ENCODE measurements around the gene TOX3. TPM values are rescaled to one million over a fixed set of nuclear protein-coding genes. Genes with fewer than 3 reads are reported as not detected.

TOX3 gene
- total RNA-seq, 1 donor from 2014 or later: not detected

GRCh38 chr16:52538511-52538910, 8.4 kb downstream of the TOX3 start:
- intact Hi-C loops (cut with micrococcal nuclease): no loop called here

DNA sequence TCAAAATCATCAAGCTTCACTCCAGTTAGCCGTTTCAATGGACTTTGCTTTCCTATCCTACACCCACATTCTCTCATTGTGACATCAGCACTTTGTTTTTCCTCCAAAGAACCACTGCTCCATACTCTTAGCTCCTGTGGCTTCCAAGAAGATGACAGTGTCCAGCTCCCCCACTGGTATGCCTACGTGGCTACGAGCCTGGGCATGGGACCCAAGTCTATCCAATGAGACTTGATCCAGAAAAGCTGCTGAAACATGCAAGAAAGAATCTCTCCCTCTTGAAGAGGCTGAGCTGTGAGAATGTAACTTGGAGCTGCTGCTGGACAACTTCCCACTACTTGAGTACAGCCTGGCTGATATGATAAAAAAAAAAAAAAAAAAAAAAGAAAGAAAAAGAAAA, 9.4 kb downstream of the TOX3 start:
- intact Hi-C loops (cut with micrococcal nuclease): no loop called here

DNA sequence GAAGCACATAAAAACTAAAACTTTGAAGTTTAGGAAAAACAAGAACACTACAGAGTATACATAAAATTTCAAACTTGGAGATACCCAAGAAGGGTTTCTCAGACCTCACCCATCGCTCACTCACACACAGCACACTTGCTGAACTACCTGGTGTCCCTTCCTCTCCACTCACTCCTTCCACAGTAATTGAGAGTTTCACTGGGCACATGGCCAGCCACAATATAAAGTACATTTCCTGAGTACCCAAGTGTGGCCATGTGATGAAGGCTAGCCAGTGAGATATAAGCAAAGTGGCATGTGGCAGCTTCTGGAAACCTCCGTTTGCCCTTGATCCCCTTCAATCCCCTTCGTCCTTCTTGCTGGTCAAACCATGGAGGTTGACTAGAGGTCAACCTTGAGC, 11.9 kb downstream of the TOX3 start:
- intact Hi-C loops (cut with micrococcal nuclease): no loop called here

DNA sequence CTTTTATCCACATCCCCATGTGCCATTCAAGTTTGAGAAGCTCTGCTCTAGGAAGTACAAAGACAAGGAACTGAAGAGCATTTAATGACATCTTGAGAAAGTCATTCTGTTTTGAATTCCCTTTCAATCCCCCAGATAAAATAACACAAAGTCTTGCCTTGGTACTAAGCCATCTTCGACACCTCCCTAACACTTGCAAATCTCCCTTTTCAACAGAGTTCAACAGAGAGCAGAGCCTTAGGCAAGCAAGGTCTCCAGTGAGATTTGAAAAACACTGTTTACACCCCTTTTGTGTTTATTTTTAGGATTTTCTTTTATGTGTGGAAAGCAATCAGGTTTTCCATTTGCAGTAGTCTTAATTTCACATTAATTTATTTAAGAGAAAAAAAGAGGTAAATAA, 13.6 kb downstream of the TOX3 start:
- intact Hi-C loops (cut with micrococcal nuclease): no loop called here

GRCh38 chr16:52532384-52532783, 14.6 kb downstream of the TOX3 start:
- intact Hi-C loops (cut with micrococcal nuclease): no loop called here

DNA sequence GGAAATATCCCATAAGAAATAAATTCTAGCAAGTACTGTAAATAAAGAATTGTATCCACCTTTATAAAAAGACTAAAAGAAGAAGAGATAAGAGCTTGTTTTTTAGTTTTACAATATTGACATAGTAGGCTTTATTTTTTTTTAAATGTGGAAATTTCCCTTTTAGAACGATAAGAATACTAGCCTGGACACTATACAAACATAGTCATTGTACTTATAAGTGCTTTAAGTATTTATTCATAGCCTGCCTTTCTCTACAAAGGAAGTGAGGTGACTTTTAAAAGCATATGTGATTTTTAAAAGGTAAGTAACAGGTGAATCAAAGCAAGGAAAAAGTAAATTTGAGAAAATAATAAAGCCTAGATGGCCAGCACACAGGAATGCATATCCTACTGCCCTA, 17.7 kb downstream of the TOX3 start:
- intact Hi-C loops (cut with micrococcal nuclease): no loop called here

- intact Hi-C loops (cut with micrococcal nuclease): no loop called here
Observed at GRCh38 chr16:52528393-52529065, 18.4 kb downstream of the TOX3 start.

DNA sequence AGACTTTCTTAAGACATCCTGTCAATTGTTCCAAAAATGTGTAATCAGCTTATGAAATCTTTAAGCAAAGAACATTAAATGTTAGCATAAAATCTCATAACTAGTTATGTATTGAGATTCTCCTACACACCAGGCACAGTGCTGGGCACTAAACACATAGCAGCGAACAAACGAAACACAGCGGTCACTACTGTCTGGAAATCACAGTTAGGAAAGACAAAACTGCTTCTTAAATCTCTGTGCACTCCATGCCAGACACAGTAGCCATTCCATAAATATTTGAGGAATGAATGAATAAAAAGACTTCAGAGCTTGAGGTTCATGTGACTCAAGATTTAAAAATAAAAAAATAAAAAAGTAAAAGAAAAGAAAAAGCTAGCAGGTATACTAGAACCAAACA, 20.1 kb downstream of the TOX3 start:
- intact Hi-C loops (cut with micrococcal nuclease): no loop called here

DNA sequence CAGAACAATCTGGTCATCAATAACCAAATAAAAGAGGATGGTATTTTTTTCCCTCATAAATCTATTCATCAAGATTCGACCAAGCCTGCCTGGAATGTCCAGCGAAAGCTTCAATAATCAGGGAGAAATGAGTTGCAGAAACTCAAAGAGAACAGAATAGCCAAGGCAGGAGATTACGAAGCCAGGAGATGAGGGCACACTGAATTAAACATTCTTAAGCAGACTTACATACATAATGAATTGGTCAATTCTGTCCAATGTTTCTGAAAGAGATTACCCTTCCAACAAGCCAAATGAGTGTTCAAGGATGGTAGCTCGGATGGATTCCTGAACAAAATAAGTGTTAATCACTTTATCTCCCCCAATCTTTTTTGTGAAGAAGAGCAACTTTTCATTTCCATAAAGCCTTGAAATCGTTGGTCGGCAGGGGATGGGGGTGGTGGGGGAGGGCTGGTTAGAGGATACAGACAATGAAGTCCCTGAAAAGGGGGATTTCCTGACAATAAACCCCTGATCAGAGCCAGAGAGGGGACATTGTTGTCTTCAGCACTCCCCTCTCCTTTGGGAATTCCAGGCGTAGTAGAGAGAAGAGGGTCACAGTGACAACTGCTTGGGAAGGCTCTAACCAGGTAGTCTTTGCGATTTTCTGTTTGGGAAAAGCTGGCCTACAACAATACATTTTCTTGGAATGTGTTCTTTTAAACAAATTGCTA, 20.7 kb downstream of the TOX3 start:
- intact Hi-C loops (cut with micrococcal nuclease): no loop called here

DNA sequence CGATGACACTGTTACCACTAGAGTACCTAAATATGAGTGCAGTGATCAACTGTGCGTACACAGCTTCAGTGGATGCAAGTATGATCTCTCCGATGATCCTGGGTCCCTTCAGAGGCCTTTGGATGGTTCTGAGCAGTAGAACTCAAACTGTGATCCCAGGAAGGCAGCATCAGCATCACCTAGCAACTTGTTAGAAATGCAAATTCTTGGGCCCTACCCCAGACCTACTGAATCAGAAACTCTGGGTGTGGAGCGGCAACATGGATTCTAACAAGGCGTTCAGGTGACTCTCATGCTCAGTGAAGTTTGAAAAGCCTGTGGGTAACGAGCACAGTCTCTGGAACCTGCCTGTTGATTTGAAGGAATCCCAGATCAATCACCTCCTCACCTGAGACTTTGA, 25.4 kb downstream of the TOX3 start:
- intact Hi-C loops (cut with micrococcal nuclease): no loop called here

GRCh38 chr16:52518884-52519283, 28.1 kb downstream of the TOX3 start:
- intact Hi-C loops (cut with micrococcal nuclease): no loop called here

GRCh38 chr16:52515068-52515671, 31.8 kb downstream of the TOX3 start:
- intact Hi-C loops (cut with micrococcal nuclease): no loop called here

DNA sequence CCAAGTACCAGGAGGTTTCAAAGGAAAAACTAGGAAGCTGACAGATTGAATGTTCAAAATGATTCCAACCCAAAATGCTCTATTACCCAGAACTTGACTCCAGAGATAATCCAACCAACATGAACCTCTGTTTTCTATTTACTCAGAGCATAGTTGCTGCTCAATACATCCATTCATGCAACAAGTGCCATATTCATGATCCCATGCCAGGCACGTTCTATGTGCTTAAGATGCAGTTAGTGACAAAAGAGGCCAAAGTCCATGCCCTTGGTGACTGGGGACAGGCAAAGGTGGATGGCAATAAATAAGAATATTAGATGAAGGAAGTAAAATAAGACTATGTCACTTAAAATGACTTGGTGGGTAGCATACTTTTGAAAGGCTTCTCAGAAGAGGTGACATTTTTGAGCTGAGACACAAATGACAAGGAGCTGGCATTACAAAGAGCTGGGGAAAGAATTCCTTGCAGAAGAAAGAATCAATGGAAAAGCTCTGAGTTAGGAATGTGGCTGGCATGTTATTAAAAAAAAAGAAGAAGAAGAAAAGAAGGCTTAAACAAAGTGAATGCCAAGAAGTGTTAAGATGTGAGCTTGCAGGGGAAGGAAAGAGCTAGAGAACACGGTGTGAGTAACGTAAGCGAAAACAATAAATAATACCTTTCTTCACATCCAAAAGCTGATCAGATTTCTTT, 34.5 kb downstream of the TOX3 start:
- intact Hi-C loops (cut with micrococcal nuclease): no loop called here

GRCh38 chr16:52501746-52502145, 45.2 kb downstream of the TOX3 start:
- intact Hi-C loops (cut with micrococcal nuclease): no loop called here

- intact Hi-C loops (cut with micrococcal nuclease): no loop called here
Observed at GRCh38 chr16:52500963-52501362, 46.0 kb downstream of the TOX3 start.

DNA sequence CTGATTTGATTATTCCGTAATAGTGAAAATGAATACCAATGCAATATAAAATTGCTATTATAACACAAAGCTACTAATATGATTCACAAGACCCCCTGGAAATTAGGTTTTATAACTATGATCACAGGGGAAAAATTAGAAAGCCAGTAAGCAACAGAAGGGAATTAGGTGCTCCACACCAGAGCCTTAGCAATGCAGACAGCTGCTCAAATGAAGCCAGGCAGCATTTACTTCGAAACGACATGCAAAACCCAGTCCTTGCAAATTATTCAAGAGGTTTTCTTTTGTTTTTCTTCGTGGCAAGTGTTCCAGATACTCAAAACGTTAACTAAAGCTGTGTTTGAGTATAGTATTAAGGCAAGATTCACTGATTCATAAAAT, 47.9 kb downstream of the TOX3 start:
- intact Hi-C loops (cut with micrococcal nuclease): no loop called here

DNA sequence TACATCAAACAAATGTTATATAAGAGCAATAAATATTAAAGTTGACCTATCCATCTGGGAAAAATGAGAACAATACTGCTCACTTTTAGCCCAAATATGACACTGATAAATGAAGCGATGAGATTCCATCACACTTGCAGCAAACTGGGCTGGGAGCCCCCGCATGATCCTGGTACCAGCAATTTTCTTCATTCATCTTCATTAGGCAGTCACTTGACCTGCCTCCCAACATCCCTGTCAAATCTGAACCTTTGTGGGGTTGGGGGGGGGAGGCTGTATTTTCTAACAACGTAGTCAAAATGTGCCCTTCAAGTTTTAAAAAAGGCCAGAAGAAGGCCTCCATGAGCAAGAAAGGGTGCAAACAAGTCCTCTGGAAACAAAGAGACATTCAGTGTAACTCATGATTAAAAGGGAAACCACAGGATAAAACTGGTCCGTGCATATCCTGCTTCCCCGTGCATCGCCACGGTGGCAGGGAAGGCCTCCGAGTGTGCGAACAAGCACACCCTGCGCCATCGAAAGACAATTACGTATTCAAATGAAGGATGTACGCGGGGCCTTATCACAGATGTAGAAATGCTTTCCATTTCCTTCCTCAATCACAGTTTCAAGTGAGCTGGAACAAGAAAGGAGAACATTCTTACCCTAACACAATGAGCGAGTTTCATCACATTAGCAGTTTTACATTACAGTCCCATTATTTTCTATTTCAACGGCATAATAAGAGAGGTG, 48.4 kb downstream of the TOX3 start:
- intact Hi-C loops (cut with micrococcal nuclease): no loop called here

- intact Hi-C loops (cut with micrococcal nuclease): no loop called here
Observed at GRCh38 chr16:52497067-52497816, 49.7 kb downstream of the TOX3 start.

GRCh38 chr16:52496051-52496876, 50.7 kb downstream of the TOX3 start:
- intact Hi-C loops (cut with micrococcal nuclease): no loop called here

DNA sequence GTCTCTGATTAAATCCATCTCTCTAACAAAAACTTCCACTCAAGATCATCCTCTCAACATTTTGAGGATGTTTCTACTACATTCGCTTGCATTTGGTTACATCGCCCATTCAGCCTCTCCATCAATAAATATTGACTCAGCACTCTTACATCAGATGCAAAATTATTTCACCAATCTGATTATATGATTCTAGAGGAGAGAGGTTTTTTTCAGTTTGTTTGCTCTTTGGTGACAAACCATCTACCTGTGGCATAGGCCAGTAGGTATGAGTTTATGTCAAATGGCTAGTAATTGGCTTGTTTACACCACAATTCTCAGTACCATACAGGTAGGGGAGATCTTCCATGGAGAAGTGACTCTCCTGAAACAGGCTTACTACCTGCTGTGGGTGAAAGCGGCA, 52.3 kb downstream of the TOX3 start:
- intact Hi-C loops (cut with micrococcal nuclease): no loop called here

Measured in T-helper 2 cell treated with Interferon-gamma antibody and Interleukin-4, amounts not matched to agents 100 ng/mL and 5 ng/mL, for 36 hours (primary cell).